GM23248 (cell line): ENCODE results near the gene SLC9A9. TPM values are rescaled to one million over a fixed set of nuclear protein-coding genes. Genes with fewer than 3 reads are reported as not detected.

Experiments used
- DNase-seq: peaks from one replicate; pipeline ENCODE4 v3.0.0-alpha.2; 2015
- H2AFZ ChIP-seq: fragments of 200-600 bp; sonication (generic); 2 replicates; pipeline ENCODE4 v1.6.1; 2016; ENCODE audit warnings: antibody characterized with exemption
- H3F3A ChIP-seq: fragments of 200-600 bp; sonication (generic); 2 replicates; pipeline ENCODE4 v1.6.1; 2016; ENCODE audit warnings: mild to moderate bottlenecking, antibody characterized with exemption, mixed run types; ENCODE audit not compliant: insufficient read depth
- H3K27ac ChIP-seq: fragments of 200-600 bp; sonication (generic); 2 replicates; pipeline ENCODE4 v1.5.1; 2016; ENCODE audit warnings: mild to moderate bottlenecking
- H3K27me3 ChIP-seq: fragments of 200-600 bp; sonication (generic); replicated peaks from 2 replicates; pipeline ENCODE4 v1.6.1; 2016; ENCODE audit warnings: mild to moderate bottlenecking; ENCODE audit not compliant: insufficient read depth
- H3K36me3 ChIP-seq: fragments of 200-600 bp; sonication (generic); 2 replicates; pipeline ENCODE4 v1.6.1; 2016; ENCODE audit warnings: low read depth, mild to moderate bottlenecking
- H3K4me1 ChIP-seq: fragments of 200-600 bp; sonication (generic); 2 replicates; pipeline ENCODE4 v1.6.1; 2016; ENCODE audit warnings: mild to moderate bottlenecking; ENCODE audit not compliant: insufficient read depth
- H3K4me2 ChIP-seq: fragments of 200-600 bp; sonication (generic); one replicate; pipeline ENCODE4 v1.6.1; 2016; ENCODE audit warnings: mild to moderate bottlenecking; ENCODE audit not compliant: unreplicated experiment
- H3K4me3 ChIP-seq: fragments of 200-600 bp; sonication (generic); 2 replicates; pipeline ENCODE4 v1.5.1; 2016; ENCODE audit warnings: mild to moderate bottlenecking
- H3K79me2 ChIP-seq: fragments of 200-600 bp; sonication (generic); 2 replicates; pipeline ENCODE4 v1.6.1; 2016; ENCODE audit warnings: mild to moderate bottlenecking; ENCODE audit not compliant: insufficient read depth
- H3K9ac ChIP-seq: fragments of 200-600 bp; sonication (generic); 2 replicates; pipeline ENCODE4 v1.6.1; 2016; ENCODE audit warnings: mild to moderate bottlenecking
- H3K9me2 ChIP-seq: fragments of 200-600 bp; sonication (generic); 2 replicates; pipeline ENCODE4 v1.6.1; 2016; ENCODE audit warnings: mixed run types, mild to moderate bottlenecking, moderate library complexity; ENCODE audit not compliant: insufficient read depth
- H3K9me3 ChIP-seq: fragments of 200-600 bp; sonication (generic); one replicate; pipeline ENCODE4 v1.6.1; 2017; ENCODE audit warnings: low read depth
- H4K20me1 ChIP-seq: fragments of 200-600 bp; sonication (generic); 2 replicates; pipeline ENCODE4 v1.6.0; 2016; ENCODE audit not compliant: insufficient read depth
- EZH2 ChIP-seq: fragments of 200-600 bp; sonication (generic); IDR thresholded peaks from 2 replicates; pipeline ENCODE4 v1.6.1; 2018; ENCODE audit warnings: antibody characterized with exemption, mild to moderate bottlenecking; ENCODE audit not compliant: insufficient read depth, poor library complexity, severe bottlenecking
- EZH2phosphoT487 ChIP-seq: fragments of 200-600 bp; sonication (generic); IDR thresholded peaks from 2 replicates; pipeline ENCODE4 v1.6.1; 2018; ENCODE audit warnings: antibody characterized with exemption, moderate library complexity, mild to moderate bottlenecking, low read depth; ENCODE audit not compliant: insufficient read depth
- WGBS, 2 experiments: methylation state at CpG; one replicate each; pipeline ENCODE4 v1.1.6; 2015 to 2017; ENCODE audit warnings: low lambda C conversion rate in 2 of 2, low coverage in 1 of 2; ENCODE audit errors: missing lambda C conversion rate in 2 of 2; 5-methylcytosine and 5-hydroxymethylcytosine counted together
- in situ Hi-C: fragments of 300-500 bp; cut with MboI; formaldehyde crosslinking; loops from 2 replicates; pipeline ENCODE4 v1.15.0; 2020
- polyA plus RNA-seq: library from polyadenylated mRNA; unstranded; fragments of >200 nt; fragmentation: Nextera tagmentation; extraction: Ambion mirVana; gene quantifications from 2 replicates; pipeline ENCODE4 v1.2.1, GENCODE V29; 2016
- total RNA-seq: library from RNA; depleted of rRNA; stranded (reverse); fragments of >200 nt; shearing (Covaris generic); gene quantifications from 2 replicates; pipeline ENCODE4 v1.2.3, GENCODE V29; 2014

The SLC9A9 gene
- total and polyA plus RNA-seq, 2 experiments from 2014 or later, result 2.8 to 3.2 TPM

GRCh38 chr3:143424874-143425273, 423.4 kb downstream of the SLC9A9 start:
- Histone ChIP-seq H3K4me3 (no peak overlapping the region), H3K9me2 (no peaks in the 10 kb centered on the region), H3K9me3 (no peaks in the 10 kb centered on the region), H3K27ac (no peak overlapping the region), H3F3A (no peaks in the 10 kb centered on the region), H3K27me3 (no peaks in the 10 kb centered on the region), H3K9ac (no peak overlapping the region), H3K4me2 (no peak overlapping the region), H2AFZ (no peak overlapping the region), H3K36me3 (no peaks in the 10 kb centered on the region), H4K20me1 (no peaks in the 10 kb centered on the region), H3K4me1 (peaks cover 4% of the 10 kb centered on the region), H3K79me2 (no peaks in the 10 kb centered on the region)
- 83 to 86% methylated on average over 1 of the region's 1 CpG for WGBS, 2 experiments
- DNase-seq, result no peak
- no peak for TF ChIP-seq EZH2phosphoT487
- no peak for TF ChIP-seq EZH2
- in situ Hi-C loops, result no loop called here

GRCh38 chr3:143421556-143421955, 426.7 kb downstream of the SLC9A9 start:
- H3K36me3 ChIP-seq, result no peaks in the 10 kb centered on the region
- WGBS, 2 experiments, result 64 to 73% methylated on average over 3 of the region's 3 CpGs
- no peaks in the 10 kb centered on the region for H3K27me3 ChIP-seq
- peak; percentile 26 for DNase-seq
- peaks cover 4% of the 10 kb centered on the region for H3K4me1 ChIP-seq
- no peak overlapping the region for H3K4me3 ChIP-seq
- no peak overlapping the region for H3K4me2 ChIP-seq
- no peaks in the 10 kb centered on the region for H3K79me2 ChIP-seq
- H3K27ac ChIP-seq, result no peak overlapping the region
- no peak overlapping the region for H3K9ac ChIP-seq
- in situ Hi-C loops, result no loop called here
- no peaks in the 10 kb centered on the region for H4K20me1 ChIP-seq
- no peaks in the 10 kb centered on the region for H3K9me3 ChIP-seq
- TF ChIP-seq EZH2phosphoT487 (no peak), EZH2 (no peak)
- H3F3A ChIP-seq, result no peaks in the 10 kb centered on the region
- H2AFZ ChIP-seq, result no peak overlapping the region
- no peaks in the 10 kb centered on the region for H3K9me2 ChIP-seq

- H3K9me2 ChIP-seq, result no peaks in the 10 kb centered on the region
- no peaks in the 10 kb centered on the region for H3F3A ChIP-seq
- no peaks in the 10 kb centered on the region for H3K36me3 ChIP-seq
- in situ Hi-C loops, result no loop called here
- H4K20me1 ChIP-seq, result no peaks in the 10 kb centered on the region
- WGBS, 2 experiments, result 83 to 90% methylated on average over 3 of the region's 3 CpGs
- no peak overlapping the region for H3K27ac ChIP-seq
- no peaks in the 10 kb centered on the region for H3K9me3 ChIP-seq
- no peak overlapping the region for H3K4me3 ChIP-seq
- H3K4me2 ChIP-seq, result no peak overlapping the region
- H3K27me3 ChIP-seq, result no peaks in the 10 kb centered on the region
- DNase-seq, result no peak
- no peak overlapping the region for H3K9ac ChIP-seq
- TF ChIP-seq EZH2phosphoT487 (no peak), EZH2 (no peak)
- peaks cover 7% of the 10 kb centered on the region for H3K4me1 ChIP-seq
- no peaks in the 10 kb centered on the region for H3K79me2 ChIP-seq
- no peak overlapping the region for H2AFZ ChIP-seq
Observed at GRCh38 chr3:143419611-143420010, 428.7 kb downstream of the SLC9A9 start.

GRCh38 chr3:143418391-143418790, 429.9 kb downstream of the SLC9A9 start:
- no peak overlapping the region for H2AFZ ChIP-seq
- no peak for TF ChIP-seq EZH2
- no peak for TF ChIP-seq EZH2phosphoT487
- H3K4me2 ChIP-seq, result no peak overlapping the region
- peaks cover 7% of the 10 kb centered on the region for H3K4me1 ChIP-seq
- H3K27ac ChIP-seq, result no peak overlapping the region
- H3K79me2 ChIP-seq, result no peaks in the 10 kb centered on the region
- no peaks in the 10 kb centered on the region for H3K9me3 ChIP-seq
- H3K36me3 ChIP-seq, result no peaks in the 10 kb centered on the region
- no peaks in the 10 kb centered on the region for H3K9me2 ChIP-seq
- in situ Hi-C loops, result no loop called here
- H3F3A ChIP-seq, result no peaks in the 10 kb centered on the region
- no peaks in the 10 kb centered on the region for H4K20me1 ChIP-seq
- no peak overlapping the region for H3K9ac ChIP-seq
- DNase-seq, result no peak
- 83 to 84% methylated on average over 3 of the region's 3 CpGs for WGBS, 2 experiments
- H3K27me3 ChIP-seq, result no peaks in the 10 kb centered on the region
- no peak overlapping the region for H3K4me3 ChIP-seq

GRCh38 chr3:143416229-143416628, 432.0 kb downstream of the SLC9A9 start:
- no peaks in the 10 kb centered on the region for H4K20me1 ChIP-seq
- no peak overlapping the region for H2AFZ ChIP-seq
- no peaks in the 10 kb centered on the region for H3F3A ChIP-seq
- H3K4me1 ChIP-seq, result peaks cover 3% of the 10 kb centered on the region
- in situ Hi-C loops, result no loop called here
- no peak for TF ChIP-seq EZH2
- no peak for DNase-seq
- no peak overlapping the region for H3K4me2 ChIP-seq
- H3K9me2 ChIP-seq, result no peaks in the 10 kb centered on the region
- H3K79me2 ChIP-seq, result no peaks in the 10 kb centered on the region
- H3K4me3 ChIP-seq, result no peak overlapping the region
- H3K9me3 ChIP-seq, result no peaks in the 10 kb centered on the region
- no peaks in the 10 kb centered on the region for H3K27me3 ChIP-seq
- no peaks in the 10 kb centered on the region for H3K36me3 ChIP-seq
- H3K9ac ChIP-seq, result no peak overlapping the region
- 82 to 83% methylated on average over 2 of the region's 2 CpGs for WGBS, 2 experiments
- H3K27ac ChIP-seq, result no peak overlapping the region
